SK-MEL-5 (cell line): Measurements from ENCODE around the gene CCDC38. TPM values are rescaled to one million over a fixed set of nuclear protein-coding genes. Genes with fewer than 3 reads are reported as not detected.

Experiments used
- DNase-seq: peaks from one replicate; pipeline ENCODE4 v3.0.0-alpha.2; 2016; ENCODE audit warnings: low read depth, low spot score
- in situ Hi-C: cut with HindIII; loops from 2 replicates; pipeline ENCODE4 v1.10.0; 2016; ENCODE audit warnings: low sequenced_read_pairs, high pct_unique_total_duplicates, low pct_unique_long_range_greater_than_20kb
- polyA plus RNA-seq, 2 experiments: library from polyadenylated mRNA; depleted of rRNA; stranded (reverse); fragments of >200 nt; gene quantifications; 2 replicates each; pipeline ENCODE4 v1.2.3, GENCODE V29; 2015
- total RNA-seq: library from RNA; depleted of rRNA; stranded (reverse); fragments of >200 nt; shearing (Covaris generic); gene quantifications from 2 replicates; pipeline ENCODE4 v1.2.3, GENCODE V29; 2014; rRNA removed

The CCDC38 gene
- total RNA-seq: 0.16 TPM in 1 of 2 replicates, not detected in the other
- polyA plus RNA-seq (2015; cell fraction: cytosol; rRNA removed): 0.05 and 0.14 TPM in 2 replicates
- polyA plus RNA-seq (2015; cell fraction: nucleus; rRNA removed): 0.22 and 0.79 TPM in 2 replicates

DNA sequence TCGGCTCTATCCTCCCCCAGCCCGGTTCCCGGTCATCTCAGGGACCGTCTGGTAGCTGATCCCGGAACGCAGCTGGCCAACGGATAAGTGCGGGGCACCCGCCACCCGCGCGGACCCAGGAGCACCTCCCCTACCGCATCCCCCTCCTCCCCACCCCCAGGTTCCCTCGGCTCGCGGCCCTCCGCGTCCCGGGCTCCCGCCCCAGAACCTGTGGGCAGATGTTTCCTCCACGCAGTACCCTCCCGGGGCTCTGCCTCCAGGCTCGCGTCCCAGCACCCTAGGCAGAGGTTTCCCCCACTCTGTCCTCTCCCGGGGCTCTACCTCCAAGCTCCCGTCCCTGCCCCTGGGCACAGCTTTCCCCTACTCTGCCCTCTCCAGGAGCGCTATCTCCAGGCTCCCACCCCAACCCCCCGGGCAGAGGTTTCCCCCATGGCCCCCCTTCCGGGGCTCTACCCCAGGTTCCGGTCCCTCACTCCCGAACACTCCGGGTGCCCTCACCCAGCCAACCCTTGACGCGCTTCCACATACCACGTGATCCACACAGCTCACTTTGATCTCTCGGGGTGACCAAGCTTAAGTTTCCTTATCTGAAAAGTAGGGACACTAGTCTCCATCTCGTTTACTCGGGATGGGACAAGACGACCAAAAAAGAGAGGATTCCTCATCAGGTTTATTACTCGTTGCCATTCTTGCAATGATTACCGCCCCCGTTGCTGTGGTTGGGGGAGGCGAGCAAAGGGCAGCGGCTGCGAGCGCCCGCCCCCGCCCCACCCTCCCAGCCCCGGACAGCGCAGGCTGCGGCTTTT lies at the start of gene CCDC38:
Gene CCDC38 (minus strand): TSS at position 91 of the 806 bp plus-strand sequence. CDS start 6,105 bp downstream, outside the sequence.
- in situ Hi-C loops: no loop called here
- DNase-seq: peak; percentile 80

GRCh38 chr12:95990136-95990535 lies 47.7 kb upstream of the CCDC38 start:
- in situ Hi-C loops: no loop called here
- no peak for DNase-seq

GRCh38 chr12:95989504-95990123 lies 47.2 kb upstream of the CCDC38 start:
- in situ Hi-C loops: no loop called here

DNA sequence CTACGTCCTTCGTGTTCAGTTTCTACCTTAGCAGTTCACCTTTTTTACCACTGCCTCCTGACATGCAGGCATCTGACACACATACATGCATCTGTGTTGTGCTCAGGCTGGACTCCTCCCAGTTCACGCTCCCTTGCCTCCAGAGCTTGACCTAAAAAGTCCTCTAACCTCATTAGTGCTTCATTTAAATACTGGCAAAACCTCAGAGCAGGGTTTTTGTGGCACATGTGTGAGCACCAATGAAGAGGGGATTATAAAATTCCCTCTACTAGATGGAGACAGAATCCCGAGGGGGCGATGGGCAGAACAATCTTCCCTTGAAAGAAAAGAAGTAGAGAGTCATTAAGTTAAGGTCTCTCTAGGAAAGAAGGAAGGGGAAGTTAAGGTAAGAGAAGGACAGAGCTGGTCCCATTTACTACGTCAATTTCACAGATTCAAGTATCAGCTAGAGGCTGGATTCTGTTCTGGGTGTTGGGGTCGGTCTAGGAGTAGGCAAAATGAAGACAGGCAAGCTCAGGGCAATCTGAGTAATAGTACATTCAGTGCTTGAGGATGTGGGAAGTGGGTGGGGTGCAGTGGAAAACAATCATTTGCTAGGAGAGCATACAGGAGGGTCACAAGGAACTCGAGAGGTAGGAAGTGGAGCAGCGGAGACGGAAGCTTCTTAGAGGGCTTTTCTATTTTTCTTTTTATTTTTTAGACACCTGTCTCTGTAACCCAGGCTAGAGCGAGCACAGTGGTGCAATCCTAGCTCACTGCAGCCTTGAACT lies 46.3 kb upstream of the CCDC38 start:
- in situ Hi-C loops: no loop called here
- DNase-seq: no peak

More at GRCh38 chr12:95989504-95990123, 47.2 kb upstream of the CCDC38 start:
- DNase-seq: no peak

GRCh38 chr12:95986635-95987570 lies 44.5 kb upstream of the CCDC38 start:
- in situ Hi-C loops: no loop called here
- DNase-seq: no peak

GRCh38 chr12:95984682-95985081 lies 42.3 kb upstream of the CCDC38 start:
- no peak for DNase-seq
- in situ Hi-C loops: no loop called here

GRCh38 chr12:95982602-95983001 lies 40.2 kb upstream of the CCDC38 start:
- in situ Hi-C loops: no loop called here
- DNase-seq: no peak

- in situ Hi-C loops: no loop called here
- no peak for DNase-seq
Observed at GRCh38 chr12:95980437-95980836, 38.0 kb upstream of the CCDC38 start.

DNA sequence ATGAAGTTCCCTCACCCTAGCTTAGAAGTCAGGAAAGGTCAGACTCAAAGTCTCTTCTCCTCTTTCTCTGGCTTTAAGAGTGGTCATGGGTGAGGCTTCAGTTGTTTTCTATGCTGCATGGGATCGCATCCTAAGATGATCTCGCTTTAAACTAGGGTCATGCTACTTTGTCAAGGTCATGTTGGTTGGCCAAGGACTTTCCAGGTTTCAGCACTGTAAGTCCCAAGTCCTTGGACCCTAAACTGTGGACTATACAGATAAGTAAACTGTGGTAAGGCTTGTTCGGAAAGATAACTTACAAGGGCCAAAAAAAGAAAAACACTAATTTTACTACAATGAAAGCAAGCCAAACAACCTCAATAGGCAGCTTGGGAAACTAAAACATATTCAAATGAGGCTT lies 36.4 kb upstream of the CCDC38 start:
- no peak for DNase-seq
- in situ Hi-C loops: no loop called here

GRCh38 chr12:95978351-95978750 lies 35.9 kb upstream of the CCDC38 start:
- in situ Hi-C loops: no loop called here
- DNase-seq: no peak

DNA sequence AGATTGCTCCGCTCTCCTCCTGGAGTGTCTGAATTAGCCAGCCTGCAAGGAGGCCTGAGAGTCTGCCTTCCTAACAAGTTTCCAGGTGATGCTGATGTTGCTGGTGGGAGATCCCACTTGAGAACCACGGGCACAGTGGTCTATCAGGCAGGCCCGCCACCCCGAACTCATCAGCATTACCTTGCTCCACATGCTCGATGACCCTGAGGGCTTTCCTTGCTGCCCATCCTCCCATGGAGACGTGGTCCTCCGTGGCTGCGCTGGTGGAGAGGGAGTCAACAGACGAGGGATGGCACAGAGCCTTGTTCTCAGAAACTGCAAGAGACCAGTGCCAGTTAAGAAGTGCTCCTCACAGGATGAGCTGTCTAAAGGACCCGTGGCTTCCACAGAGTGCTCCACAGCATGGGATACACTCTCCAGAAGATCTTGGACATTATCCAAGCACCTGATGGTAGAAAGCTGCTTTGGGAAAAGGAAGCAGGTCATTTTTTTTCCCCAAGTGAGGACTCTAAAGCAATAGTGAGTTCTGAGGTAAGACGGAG lies 35.4 kb upstream of the CCDC38 start:
- in situ Hi-C loops: no loop called here
- DNase-seq: no peak

DNA sequence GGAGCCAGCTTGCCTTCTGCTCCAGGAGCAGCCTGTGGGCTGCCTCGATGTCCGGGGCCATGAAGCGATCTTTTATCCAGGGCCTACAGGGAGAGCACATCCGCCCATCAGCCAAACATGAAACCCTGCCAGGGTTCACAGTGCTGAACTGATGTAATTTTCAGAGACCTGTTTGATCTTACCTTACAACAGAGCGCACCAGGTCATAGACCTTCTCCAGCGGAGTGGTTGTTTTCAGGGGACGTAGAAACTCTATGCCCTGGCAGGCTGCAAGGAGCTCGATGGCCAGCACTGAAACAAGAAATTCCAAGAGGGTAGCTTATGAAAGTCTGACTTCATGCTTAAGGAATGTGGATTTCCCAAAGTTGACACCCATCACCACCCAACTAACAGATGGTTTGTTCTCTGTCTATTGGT lies 34.0 kb upstream of the CCDC38 start:
- no peak for DNase-seq
- in situ Hi-C loops: no loop called here

- in situ Hi-C loops: no loop called here
- DNase-seq: no peak
Observed at GRCh38 chr12:95975491-95975890, 33.1 kb upstream of the CCDC38 start.

- in situ Hi-C loops: no loop called here
- no peak for DNase-seq
Observed at GRCh38 chr12:95974358-95974757, 31.9 kb upstream of the CCDC38 start.

DNA sequence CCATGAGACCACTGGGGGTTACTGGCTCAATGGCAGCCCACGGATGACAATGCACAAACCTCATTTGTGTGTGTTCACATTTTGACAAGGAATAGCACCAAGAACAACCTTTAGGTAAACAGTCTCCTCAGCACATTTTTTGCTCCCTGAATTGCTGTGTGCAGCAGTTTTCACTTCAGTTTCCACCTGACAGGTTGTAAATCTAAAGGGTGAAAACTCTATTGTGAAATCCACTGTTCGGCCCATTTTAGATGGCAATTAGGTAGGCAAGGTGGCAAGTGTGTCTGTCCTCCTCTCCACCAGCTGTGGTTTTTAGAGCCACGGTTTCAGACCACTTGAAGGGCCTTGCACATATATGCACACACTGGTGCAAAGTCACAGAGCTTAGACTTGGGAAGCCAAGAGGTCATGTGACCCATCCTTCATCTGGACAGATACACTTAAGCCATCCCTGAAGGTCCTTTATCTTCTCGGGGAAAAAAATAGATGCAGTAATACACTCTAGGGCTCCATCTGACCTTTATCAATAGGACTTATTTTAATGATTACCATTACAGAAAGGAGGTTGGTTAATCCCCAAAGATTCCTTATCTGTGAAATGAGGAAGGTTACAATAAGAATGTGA lies 30.5 kb upstream of the CCDC38 start:
- in situ Hi-C loops: no loop called here
- DNase-seq: no peak

DNA sequence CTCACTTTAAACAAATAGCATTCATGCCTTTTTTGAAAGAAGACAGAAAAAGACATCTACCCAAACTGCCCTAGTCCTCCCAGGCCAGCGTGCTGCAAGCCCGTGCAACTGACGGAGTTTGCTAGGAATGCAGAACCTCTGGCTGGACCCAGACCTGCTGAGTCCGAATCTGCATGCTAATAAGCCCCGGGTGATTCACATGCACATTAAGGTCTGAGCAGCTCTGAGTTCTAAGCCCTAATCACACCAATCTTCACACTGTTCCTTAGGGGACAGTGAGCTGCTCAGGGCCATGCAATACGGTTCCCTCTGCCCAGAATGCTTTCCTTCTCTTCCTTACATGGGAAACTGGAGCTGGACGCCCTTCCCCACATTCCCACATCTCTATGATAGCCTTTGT lies 28.5 kb upstream of the CCDC38 start:
- in situ Hi-C loops: no loop called here
- no peak for DNase-seq
